Thoracic aorta (tissue), 2 donors: ENCODE data around the gene IL19. TPM values are rescaled to one million over a fixed set of nuclear protein-coding genes. Genes with fewer than 3 reads are reported as not detected.

ENCODE experiments used
- ATAC-seq: fragments of 150-250 bp; one replicate; pipeline ENCODE4 v1.8.0; 2017; ENCODE audit warnings: low read depth; ENCODE audit not compliant: insufficient number of reproducible peaks, low FRiP score
- DNase-seq: peaks from one replicate; pipeline ENCODE4 v3.0.0-alpha.2; 2020; ENCODE audit warnings: low spot score
- H3K27ac ChIP-seq, 2 donors: fragments of 200-600 bp; sonication (generic); 1 replicate in 1 of 2; 2 replicates in 1 of 2; pipeline ENCODE4 v1.5.1; 2016; ENCODE audit warnings: mild to moderate bottlenecking in 2 of 2, moderate library complexity in 2 of 2
- H3K27me3 ChIP-seq: fragments of 200-600 bp; sonication (generic); replicated peaks from 2 replicates; pipeline ENCODE4 v1.6.0; 2016; ENCODE audit warnings: mild to moderate bottlenecking; ENCODE audit not compliant: insufficient read depth
- H3K36me3 ChIP-seq: fragments of 200-600 bp; sonication (generic); one replicate; pipeline ENCODE4 v1.5.1; 2016
- H3K4me1 ChIP-seq, 2 donors: fragments of 200-600 bp; sonication (generic); 1 replicate in 1 of 2; 2 replicates in 1 of 2; pipeline versions ENCODE4 v1.5.1 to v1.6.0; 2016; ENCODE audit warnings: low read depth in 2 of 2, mild to moderate bottlenecking in 1 of 2; ENCODE audit not compliant: control insufficient read depth in 1 of 2
- H3K4me3 ChIP-seq: fragments of 200-600 bp; sonication (generic); 2 replicates; pipeline ENCODE4 v1.5.1; 2016; ENCODE audit warnings: mild to moderate bottlenecking
- H3K9me3 ChIP-seq: fragments of 200-600 bp; sonication (generic); 2 replicates; pipeline ENCODE4 v1.5.1; 2016
- CTCF ChIP-seq: fragments of 200-600 bp; sonication (generic); IDR thresholded peaks from one replicate; pipeline ENCODE4 v1.5.1; 2019; ENCODE audit warnings: antibody characterized with exemption
- total RNA-seq, 2 donors: library from RNA; depleted of rRNA; stranded (reverse); fragments of >200 nt; gene quantifications; one replicate each; pipeline versions ENCODE4 v1.1.0 to v1.2.3, GENCODE V29; 2016

The IL19 gene
- total RNA-seq, 2 donors from 2014 or later = not detected

DNA sequence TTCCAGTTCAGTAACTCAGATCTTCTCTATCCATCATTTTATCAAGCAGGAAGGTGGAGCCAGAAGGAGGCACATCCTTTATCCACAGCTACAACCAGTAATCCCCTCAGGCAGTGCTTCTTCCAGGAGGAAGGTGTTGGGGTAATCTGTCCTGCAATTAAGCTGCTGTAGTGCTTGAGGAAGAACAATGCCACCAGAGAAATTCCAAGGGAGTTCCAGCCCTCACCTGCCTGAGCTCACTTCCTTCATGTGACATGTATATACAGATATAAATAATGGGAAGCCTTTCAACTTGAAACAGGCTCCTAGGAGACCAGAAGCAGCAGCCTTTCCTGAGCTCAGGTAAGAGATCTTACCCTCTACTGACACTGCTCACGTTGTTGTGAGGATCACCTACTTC is 92.7 kb downstream of the IL19 start:
- Histone ChIP-seq H3K9me3 (no peaks in the 10 kb centered on the region), H3K36me3 (no peaks in the 10 kb centered on the region), H3K27me3 (no peaks in the 10 kb centered on the region), H3K27ac (no peak overlapping the region), H3K4me1 (no peaks in the 10 kb centered on the region), H3K4me3 (no peak overlapping the region)
- no peak for TF ChIP-seq CTCF
- ATAC-seq (no peak), DNase-seq (no peak)

GRCh38 chr1:206864939-206865671 is 94.5 kb downstream of the IL19 start, which contains the start of gene IL20:
IL20 (plus strand) TSS chr1:206865623; CDS start chr1:206865853, 230 bp downstream.
- H3K27ac ChIP-seq = no peak within 1 kb of the TSS

DNA sequence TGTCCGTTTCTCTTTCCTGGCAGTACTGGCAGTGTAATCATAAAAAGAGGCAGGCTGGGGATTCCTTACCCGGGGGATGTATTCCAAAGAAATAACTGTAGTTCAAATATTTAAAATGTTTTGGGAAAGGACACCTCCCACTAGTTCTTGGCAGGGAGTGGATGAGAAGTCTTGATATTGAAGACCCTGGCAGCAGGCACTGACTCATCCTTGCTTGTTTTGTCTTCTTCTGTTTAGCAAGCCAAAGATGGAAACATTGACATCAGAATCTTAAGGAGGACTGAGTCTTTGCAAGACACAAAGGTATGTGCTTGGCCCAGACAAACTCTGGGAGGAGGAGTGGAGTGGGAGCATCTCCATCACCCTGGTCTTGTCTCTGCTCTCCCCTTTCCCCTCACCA is 95.5 kb downstream of the IL19 start:
- Histone ChIP-seq H3K4me3 (no peak overlapping the region), H3K27ac (no peak overlapping the region), H3K4me1 (no peaks in the 10 kb centered on the region), H3K27me3 (no peaks in the 10 kb centered on the region), H3K9me3 (no peaks in the 10 kb centered on the region), H3K36me3 (no peaks in the 10 kb centered on the region)
- no peak for ATAC-seq
- DNase-seq = no peak
- TF ChIP-seq CTCF = no peak

More at GRCh38 chr1:206864939-206865671, 94.5 kb downstream of the IL19 start, which contains the start of gene IL20:
- no peak for ATAC-seq
- Histone ChIP-seq H3K4me1 (no peaks in the 10 kb centered on the region), H3K27me3 (no peaks in the 10 kb centered on the region), H3K4me3 (no peak within 1 kb of the TSS), H3K36me3 (no peaks in the 10 kb centered on the region), H3K9me3 (no peaks in the 10 kb centered on the region)
- DNase-seq = peak; percentile 31
- TF ChIP-seq CTCF = peak; percentile 47

DNA sequence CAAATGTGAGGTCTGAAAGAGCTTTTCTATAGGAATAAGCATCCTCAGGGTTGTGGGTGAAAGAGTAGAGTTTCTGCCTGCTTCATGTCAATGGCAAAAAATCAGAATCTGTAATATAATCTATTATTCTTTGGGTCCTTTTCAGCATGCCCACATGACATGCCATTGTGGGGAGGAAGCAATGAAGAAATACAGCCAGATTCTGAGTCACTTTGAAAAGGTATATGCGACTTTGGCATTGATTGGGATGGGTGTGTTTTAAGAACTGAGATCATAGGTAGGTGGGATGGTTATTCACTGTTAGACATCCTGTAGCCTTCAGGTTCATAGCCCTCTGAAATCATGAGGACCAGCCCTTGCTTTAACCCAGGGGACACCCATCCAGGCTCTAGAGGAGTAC is 96.7 kb downstream of the IL19 start:
- Histone ChIP-seq H3K4me3 (no peak overlapping the region), H3K27ac (no peak overlapping the region), H3K9me3 (no peaks in the 10 kb centered on the region), H3K4me1 (no peaks in the 10 kb centered on the region), H3K36me3 (no peaks in the 10 kb centered on the region), H3K27me3 (no peaks in the 10 kb centered on the region)
- no peak for TF ChIP-seq CTCF
- DNase-seq = no peak
- no peak for ATAC-seq

GRCh38 chr1:206867716-206868115 is 97.1 kb downstream of the IL19 start:
- no peaks in the 10 kb centered on the region for H3K27me3 ChIP-seq
- DNase-seq = no peak
- no peaks in the 10 kb centered on the region for H3K36me3 ChIP-seq
- H3K27ac ChIP-seq = no peak overlapping the region
- H3K9me3 ChIP-seq = no peaks in the 10 kb centered on the region
- no peak for TF ChIP-seq CTCF
- no peak for ATAC-seq
- no peaks in the 10 kb centered on the region for H3K4me1 ChIP-seq
- H3K4me3 ChIP-seq = no peak overlapping the region
